Melanocyte of skin (primary cell): ENCODE results near the gene PSTPIP1. TPM values are rescaled to one million over a fixed set of nuclear protein-coding genes. Genes with fewer than 3 reads are reported as not detected.

Source experiments
- small RNA-seq, 2 donors: library from RNA; depleted of rRNA; stranded (forward); fragments of <200 nt; gene quantifications; one replicate each; pipeline ENCODE3, GENCODE V24; 2012
- total RNA-seq, 2 donors: library from RNA; depleted of rRNA; stranded (reverse); fragments of >200 nt; gene quantifications; 2 replicates each; pipeline ENCODE4 v1.2.3, GENCODE V29; 2012

PSTPIP1 gene
- total RNA-seq, result under 1 TPM in 1 of 2 donors, not detected in 1; 0.34 TPM

GRCh38 chr15:76994971-76995945 lies at the start of gene PSTPIP1:
Gene PSTPIP1, plus strand, starts transcription at chr15:76995126. Its CDS starts 448 bp downstream, at chr15:76995574.

GRCh38 chr15:77070495-77071304 lies 75.8 kb downstream of the PSTPIP1 start, which contains the start of gene TSPAN3:
Gene TSPAN3, minus strand, starts transcription at chr15:77071109. Its CDS starts 155 bp downstream, at chr15:77070954.

Small RNAs within 50 kb of the gene (small RNA-seq; reads per million reads assigned to genes)
- 0 to 0.04 reads per million in 2 donors for gene RN7SL278P

Other genes starting within 250 kb of the PSTPIP1 start
- 1 to 10 TPM; 9.6 to 9.7 TPM for gene SCAPER, start 89.8 kb upstream of the PSTPIP1 start, total RNA-seq
- 10 to 100 TPM; 35.4 to 44.3 TPM for gene RCN2, start 63.4 kb upstream of the PSTPIP1 start, total RNA-seq
- 100 to 1,000 TPM; 232 to 236 TPM for gene TSPAN3, start 76.0 kb downstream of the PSTPIP1 start, total RNA-seq